ENCODE measurements around the gene RPS6KA2. TPM values are rescaled to one million over a fixed set of nuclear protein-coding genes. Genes with fewer than 3 reads are reported as not detected.

The RPS6KA2 gene
- total and polyA plus RNA-seq, 9 donors = 24.4 to 75.5 (median 48.1) TPM

DNA sequence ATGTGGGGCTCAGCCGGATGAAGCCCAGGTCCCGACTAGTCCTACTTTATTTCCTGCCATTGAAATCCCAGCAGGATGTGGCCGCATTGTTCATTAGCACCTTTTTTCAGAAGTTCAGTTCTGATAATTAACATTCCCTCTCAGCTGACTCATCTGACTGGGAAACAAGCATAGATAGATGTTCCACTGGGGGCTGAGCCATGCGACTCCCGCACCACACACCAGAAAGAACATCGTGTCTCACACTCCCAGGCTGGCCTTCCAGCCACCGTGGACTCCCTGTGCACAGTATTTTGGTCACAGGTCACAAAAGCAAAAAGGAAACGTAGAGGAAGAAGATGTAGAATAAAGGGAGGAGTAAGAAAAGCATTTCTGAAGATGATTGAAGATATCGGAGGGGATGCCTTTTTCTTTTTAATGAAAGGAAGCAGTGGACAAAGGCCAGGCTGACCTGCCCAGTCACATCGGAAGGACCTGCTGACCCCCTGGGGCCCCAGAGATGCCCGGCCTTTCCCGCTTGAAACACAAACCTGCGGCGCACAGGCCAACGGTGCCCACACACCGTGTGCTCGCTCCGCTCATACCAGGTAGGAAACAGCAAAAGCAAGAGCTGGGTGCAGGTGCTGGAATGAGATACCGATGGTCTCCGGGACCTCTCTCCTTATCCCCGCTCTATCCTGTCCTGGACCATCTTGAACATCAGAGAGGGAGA, 11.8 kb downstream of the RPS6KA2 start:
- Histone ChIP-seq H3K27ac (peak overlapping the region in 1 of 2 donors; percentile 26), H3K36me3 (no peaks in the 10 kb centered on the region), H3K27me3 (no peaks in the 10 kb centered on the region), H3K4me3 (no peak overlapping the region), H3K9me3 (no peaks in the 10 kb centered on the region), H3K4me1 (ENCODE audit: insufficient read depth) (peaks cover 39% of the 10 kb centered on the region)
- TF ChIP-seq POLR2A (IDR thresholded peaks at IDR 0.05) = no peak
- TF ChIP-seq, protein P1, sequence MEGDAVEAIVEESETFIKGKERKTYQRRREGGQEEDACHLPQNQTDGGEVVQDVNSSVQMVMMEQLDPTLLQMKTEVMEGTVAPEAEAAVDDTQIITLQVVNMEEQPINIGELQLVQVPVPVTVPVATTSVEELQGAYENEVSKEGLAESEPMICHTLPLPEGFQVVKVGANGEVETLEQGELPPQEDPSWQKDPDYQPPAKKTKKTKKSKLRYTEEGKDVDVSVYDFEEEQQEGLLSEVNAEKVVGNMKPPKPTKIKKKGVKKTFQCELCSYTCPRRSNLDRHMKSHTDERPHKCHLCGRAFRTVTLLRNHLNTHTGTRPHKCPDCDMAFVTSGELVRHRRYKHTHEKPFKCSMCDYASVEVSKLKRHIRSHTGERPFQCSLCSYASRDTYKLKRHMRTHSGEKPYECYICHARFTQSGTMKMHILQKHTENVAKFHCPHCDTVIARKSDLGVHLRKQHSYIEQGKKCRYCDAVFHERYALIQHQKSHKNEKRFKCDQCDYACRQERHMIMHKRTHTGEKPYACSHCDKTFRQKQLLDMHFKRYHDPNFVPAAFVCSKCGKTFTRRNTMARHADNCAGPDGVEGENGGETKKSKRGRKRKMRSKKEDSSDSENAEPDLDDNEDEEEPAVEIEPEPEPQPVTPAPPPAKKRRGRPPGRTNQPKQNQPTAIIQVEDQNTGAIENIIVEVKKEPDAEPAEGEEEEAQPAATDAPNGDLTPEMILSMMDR (IDR thresholded peaks at IDR 0.05) = no peak
- no peak for TF ChIP-seq EP300 (IDR thresholded peaks at IDR 0.05)
- intact Hi-C loops (cut with DNase I) = no loop called here
- 63 to 68% (median 67%) methylated on average over 21 of the region's 21 CpGs for WGBS, 3 donors
- peak in 4 of 5 donors; percentile 58 to 79 (median 69) for DNase-seq

DNA sequence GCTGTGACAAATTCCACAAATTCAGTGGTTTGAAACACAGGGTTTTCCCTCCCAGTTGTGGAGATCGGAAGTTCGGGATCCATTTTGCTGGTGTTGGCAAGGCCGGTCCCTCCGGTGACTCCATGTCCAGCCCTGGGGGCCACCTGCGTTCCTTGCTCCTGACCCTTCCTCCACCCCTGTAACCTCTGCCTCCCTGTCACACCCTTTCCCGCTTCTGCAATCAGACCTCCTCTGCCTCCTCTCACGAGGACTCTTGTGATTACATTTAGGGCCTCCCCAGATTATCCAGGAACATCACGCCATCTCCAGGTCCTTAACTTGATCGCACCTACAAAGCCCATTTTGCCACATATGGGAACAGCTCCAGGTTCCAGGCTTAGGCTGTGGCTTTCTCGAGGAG, 12.5 kb downstream of the RPS6KA2 start:
- H3K9me3 ChIP-seq = no peaks in the 10 kb centered on the region
- intact Hi-C loops (cut with DNase I) = no loop called here
- H3K27ac ChIP-seq = peak overlapping the region in 1 of 2 donors; percentile 47
- no peak overlapping the region for H3K4me3 ChIP-seq
- no peak for TF ChIP-seq POLR2A (IDR thresholded peaks at IDR 0.05)
- no peaks in the 10 kb centered on the region for H3K27me3 ChIP-seq
- DNase-seq = no peak
- H3K4me1 ChIP-seq (ENCODE audit: insufficient read depth) = peaks cover 37% of the 10 kb centered on the region
- 92 to 93% (median 93%) methylated on average over 10 of the region's 10 CpGs for WGBS, 3 donors
- no peaks in the 10 kb centered on the region for H3K36me3 ChIP-seq

DNA sequence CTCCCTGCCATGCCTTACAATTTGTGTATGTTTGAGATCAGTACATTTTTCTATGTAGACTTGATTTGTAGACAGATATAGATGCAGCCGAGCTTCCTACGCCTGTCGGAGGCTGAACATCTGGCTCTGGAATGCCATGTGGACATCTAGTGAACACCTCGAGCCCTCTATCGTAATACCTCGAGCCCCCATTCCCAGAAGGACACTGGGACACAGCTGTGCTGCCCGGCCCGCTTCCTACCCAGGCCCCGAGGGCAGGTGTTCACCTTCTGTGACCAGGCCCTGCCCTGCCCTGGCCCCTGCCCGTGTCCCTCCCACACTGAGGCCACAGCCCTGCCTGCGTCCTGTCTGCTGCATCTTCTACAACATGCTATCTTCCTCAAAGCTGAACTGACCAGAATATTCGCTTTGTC, 12.9 kb downstream of the RPS6KA2 start:
- intact Hi-C loops (cut with DNase I) = no loop called here
- TF ChIP-seq EP300 (IDR thresholded peaks at IDR 0.05) = no peak
- TF ChIP-seq, protein P1 (IDR thresholded peaks at IDR 0.05) = no peak
- no peak for TF ChIP-seq POLR2A (IDR thresholded peaks at IDR 0.05)
- Histone ChIP-seq H3K27me3 (no peaks in the 10 kb centered on the region), H3K27ac (peak overlapping the region in 1 of 2 donors; percentile 47), H3K36me3 (no peaks in the 10 kb centered on the region), H3K9me3 (no peaks in the 10 kb centered on the region), H3K4me1 (ENCODE audit: insufficient read depth) (peaks cover 36% of the 10 kb centered on the region), H3K4me3 (no peak overlapping the region)
- peak in 1 of 5 donors; percentile 38 for DNase-seq
- WGBS, 3 donors = 83 to 94% (median 91%) methylated on average over 12 of the region's 12 CpGs

DNA sequence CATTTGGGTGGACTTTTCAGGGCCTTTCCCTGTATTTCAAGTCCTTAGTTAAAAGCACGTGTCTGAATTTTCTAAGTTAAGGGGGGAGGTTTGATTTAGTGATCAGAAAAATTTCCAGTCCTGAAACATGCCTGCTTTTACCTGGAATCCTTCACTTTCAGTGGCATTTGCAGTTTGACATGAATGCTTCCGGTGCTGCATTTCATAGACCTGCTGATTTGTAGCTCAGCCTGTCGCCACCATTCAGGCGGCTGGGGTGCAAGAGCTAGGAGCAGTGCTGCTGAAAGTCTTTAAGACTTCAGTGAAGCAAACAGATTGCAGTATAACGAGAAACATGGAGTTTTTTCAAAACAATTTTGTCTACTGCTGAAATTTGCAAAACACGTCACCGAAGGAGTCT, 14.0 kb downstream of the RPS6KA2 start:
- no peaks in the 10 kb centered on the region for H3K36me3 ChIP-seq
- DNase-seq = no peak
- H3K27ac ChIP-seq = peak overlapping the region in 1 of 2 donors; percentile 68
- intact Hi-C loops (cut with DNase I) = no loop called here
- 39 to 63% (median 54%) methylated on average over 7 of the region's 7 CpGs for WGBS, 3 donors
- H3K4me1 ChIP-seq (ENCODE audit: insufficient read depth) = peaks cover 33% of the 10 kb centered on the region
- H3K4me3 ChIP-seq = no peak overlapping the region
- TF ChIP-seq, protein P1 (IDR thresholded peaks at IDR 0.05) = no peak
- TF ChIP-seq EP300 (IDR thresholded peaks at IDR 0.05) (no peak), POLR2A (IDR thresholded peaks at IDR 0.05) (no peak)
- no peaks in the 10 kb centered on the region for H3K9me3 ChIP-seq
- no peaks in the 10 kb centered on the region for H3K27me3 ChIP-seq

DNA sequence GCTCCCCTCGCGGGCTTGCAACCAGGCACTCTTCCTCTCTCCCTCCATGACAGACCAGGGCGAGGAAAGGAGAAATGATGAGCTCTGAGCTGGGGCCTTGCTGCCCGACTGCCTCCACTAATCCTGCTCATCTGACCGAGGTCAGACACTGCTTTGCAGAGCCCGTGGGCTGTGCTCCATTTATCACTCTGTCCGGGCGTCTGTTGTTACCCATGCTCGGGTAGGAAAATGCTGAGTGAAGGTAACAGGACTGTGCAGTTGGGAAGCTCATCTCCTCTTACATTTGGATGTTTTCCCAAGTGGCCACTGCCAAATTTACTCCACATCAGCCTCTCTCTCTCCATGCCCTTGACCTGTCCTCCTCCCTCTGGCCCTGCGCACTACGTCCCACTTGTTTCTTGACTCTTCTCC, 14.6 kb downstream of the RPS6KA2 start:
- intact Hi-C loops (cut with DNase I) = no loop called here

More for the DNA sequence above, 14.6 kb downstream of the RPS6KA2 start:
- TF ChIP-seq, protein P1 (IDR thresholded peaks at IDR 0.05) = no peak
- no peak for TF ChIP-seq POLR2A (IDR thresholded peaks at IDR 0.05)
- no peak for TF ChIP-seq EP300 (IDR thresholded peaks at IDR 0.05)
- H3K36me3 ChIP-seq = no peaks in the 10 kb centered on the region
- DNase-seq = peak; percentile 74 to 83 (median 77)
- peak overlapping the region; percentile 13 to 68 for H3K27ac ChIP-seq
- H3K9me3 ChIP-seq = no peaks in the 10 kb centered on the region
- 28 to 36% (median 32%) methylated on average over 11 of the region's 11 CpGs for WGBS, 3 donors
- peaks cover 31% of the 10 kb centered on the region for H3K4me1 ChIP-seq (ENCODE audit: insufficient read depth)
- no peaks in the 10 kb centered on the region for H3K27me3 ChIP-seq
- no peak overlapping the region for H3K4me3 ChIP-seq
